ENCODE data around the gene SUMO2. TPM values are rescaled to one million over a fixed set of nuclear protein-coding genes. Genes with fewer than 3 reads are reported as not detected.

SUMO2 gene
- total and polyA plus RNA-seq, 2 of the 13 experiments (the other 11 are each of a cell fraction or from before 2014, with no cell fraction given) = 337 to 553 TPM

DNA sequence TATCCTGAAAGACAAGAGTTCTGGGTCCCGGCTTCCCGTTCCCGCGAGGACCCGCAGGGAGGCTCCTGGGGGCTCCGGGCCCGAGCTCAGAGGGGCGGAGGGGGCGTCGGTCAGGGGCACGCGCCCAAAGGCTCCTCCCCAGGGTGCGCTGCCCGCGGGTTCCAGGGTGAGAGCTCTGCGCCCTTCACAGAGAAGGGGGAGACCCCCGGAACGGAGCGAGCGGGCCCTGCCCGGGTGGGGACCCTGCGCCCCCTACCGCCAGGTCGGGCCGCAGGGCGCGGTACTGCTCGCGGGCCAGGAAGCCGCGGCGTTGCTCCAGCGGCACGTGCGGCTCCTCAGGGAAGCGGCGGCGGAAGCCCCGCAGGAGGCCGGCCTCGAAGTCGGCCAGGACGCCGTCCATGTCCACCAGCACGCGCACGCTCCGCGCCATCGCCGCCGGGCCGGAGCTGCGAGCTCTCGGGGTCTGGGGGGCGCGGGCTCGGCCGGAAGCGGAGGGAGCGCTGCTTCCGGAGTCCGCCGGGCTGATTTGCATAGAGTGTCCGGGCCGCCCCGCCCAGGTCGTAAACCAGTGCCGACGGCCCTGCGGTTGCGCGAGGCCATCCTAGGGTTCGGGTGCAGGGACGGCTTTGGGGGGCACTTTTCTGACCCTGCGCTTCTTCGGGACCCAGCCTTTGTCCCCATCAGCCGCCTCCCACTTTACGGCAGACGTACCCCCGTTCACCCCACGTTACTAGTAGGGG, 51.3 kb downstream of the SUMO2 start, which contains the start of gene NT5C (continued):
- TF ChIP-seq, protein P1, sequence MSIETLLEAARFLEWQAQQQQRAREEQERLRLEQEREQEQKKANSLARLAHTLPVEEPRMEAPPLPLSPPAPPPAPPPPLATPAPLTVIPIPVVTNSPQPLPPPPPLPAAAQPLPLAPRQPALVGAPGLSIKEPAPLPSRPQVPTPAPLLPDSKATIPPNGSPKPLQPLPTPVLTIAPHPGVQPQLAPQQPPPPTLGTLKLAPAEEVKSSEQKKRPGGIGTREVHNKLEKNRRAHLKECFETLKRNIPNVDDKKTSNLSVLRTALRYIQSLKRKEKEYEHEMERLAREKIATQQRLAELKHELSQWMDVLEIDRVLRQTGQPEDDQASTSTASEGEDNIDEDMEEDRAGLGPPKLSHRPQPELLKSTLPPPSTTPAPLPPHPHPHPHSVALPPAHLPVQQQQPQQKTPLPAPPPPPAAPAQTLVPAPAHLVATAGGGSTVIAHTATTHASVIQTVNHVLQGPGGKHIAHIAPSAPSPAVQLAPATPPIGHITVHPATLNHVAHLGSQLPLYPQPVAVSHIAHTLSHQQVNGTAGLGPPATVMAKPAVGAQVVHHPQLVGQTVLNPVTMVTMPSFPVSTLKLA (IDR thresholded peaks at IDR 0.05) = peak; percentile 4; the same call in 1 of the 2 replicates
- no peak for TF ChIP-seq ZNF496 (CRISPR knock-in tag; IDR thresholded peaks at IDR 0.05; ENCODE audit: insufficient replicate concordance)
- 0 out of 2 replicates have a peak, but pooled peaks have one; percentile 12 for TF ChIP-seq ISL2 (CRISPR knock-in tag; IDR thresholded peaks at IDR 0.05)
- no peak for TF ChIP-seq ZNF891 (CRISPR knock-in tag; IDR thresholded peaks at IDR 0.05)
- no peak; the same call in 1 of the 2 replicates for TF ChIP-seq POGZ (CRISPR knock-in tag; IDR thresholded peaks at IDR 0.05)
- TF ChIP-seq, protein P2, sequence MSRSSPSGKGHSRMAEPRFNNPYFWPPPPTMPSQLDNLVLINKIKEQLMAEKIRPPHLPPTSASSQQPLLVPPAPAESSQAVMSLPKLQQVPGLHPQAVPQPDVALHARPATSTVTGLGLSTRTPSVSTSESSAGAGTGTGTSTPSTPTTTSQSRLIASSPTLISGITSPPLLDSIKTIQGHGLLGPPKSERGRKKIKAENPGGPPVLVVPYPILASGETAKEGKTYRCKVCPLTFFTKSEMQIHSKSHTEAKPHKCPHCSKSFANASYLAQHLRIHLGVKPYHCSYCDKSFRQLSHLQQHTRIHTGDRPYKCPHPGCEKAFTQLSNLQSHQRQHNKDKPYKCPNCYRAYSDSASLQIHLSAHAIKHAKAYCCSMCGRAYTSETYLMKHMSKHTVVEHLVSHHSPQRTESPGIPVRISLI (CRISPR knock-in tag; IDR thresholded peaks at IDR 0.05; ENCODE audit: borderline replicate concordance) = no peak; the same call in 1 of the 2 replicates
- no peak for TF ChIP-seq SP1 (IDR thresholded peaks at IDR 0.05)
- no peak for TF ChIP-seq SP1 (CRISPR knock-in tag; IDR thresholded peaks at IDR 0.05)
- no peak for TF ChIP-seq XBP1 (CRISPR knock-in tag; IDR thresholded peaks at IDR 0.05)
- TF ChIP-seq SALL2 (CRISPR knock-in tag; IDR thresholded peaks at IDR 0.05) = peak; percentile 94
- TF ChIP-seq ZNF589 (CRISPR knock-in tag; conservative IDR thresholded peaks at IDR 0.05) = no peak; the same call in 1 of the 2 replicates
- TF ChIP-seq, protein P3, sequence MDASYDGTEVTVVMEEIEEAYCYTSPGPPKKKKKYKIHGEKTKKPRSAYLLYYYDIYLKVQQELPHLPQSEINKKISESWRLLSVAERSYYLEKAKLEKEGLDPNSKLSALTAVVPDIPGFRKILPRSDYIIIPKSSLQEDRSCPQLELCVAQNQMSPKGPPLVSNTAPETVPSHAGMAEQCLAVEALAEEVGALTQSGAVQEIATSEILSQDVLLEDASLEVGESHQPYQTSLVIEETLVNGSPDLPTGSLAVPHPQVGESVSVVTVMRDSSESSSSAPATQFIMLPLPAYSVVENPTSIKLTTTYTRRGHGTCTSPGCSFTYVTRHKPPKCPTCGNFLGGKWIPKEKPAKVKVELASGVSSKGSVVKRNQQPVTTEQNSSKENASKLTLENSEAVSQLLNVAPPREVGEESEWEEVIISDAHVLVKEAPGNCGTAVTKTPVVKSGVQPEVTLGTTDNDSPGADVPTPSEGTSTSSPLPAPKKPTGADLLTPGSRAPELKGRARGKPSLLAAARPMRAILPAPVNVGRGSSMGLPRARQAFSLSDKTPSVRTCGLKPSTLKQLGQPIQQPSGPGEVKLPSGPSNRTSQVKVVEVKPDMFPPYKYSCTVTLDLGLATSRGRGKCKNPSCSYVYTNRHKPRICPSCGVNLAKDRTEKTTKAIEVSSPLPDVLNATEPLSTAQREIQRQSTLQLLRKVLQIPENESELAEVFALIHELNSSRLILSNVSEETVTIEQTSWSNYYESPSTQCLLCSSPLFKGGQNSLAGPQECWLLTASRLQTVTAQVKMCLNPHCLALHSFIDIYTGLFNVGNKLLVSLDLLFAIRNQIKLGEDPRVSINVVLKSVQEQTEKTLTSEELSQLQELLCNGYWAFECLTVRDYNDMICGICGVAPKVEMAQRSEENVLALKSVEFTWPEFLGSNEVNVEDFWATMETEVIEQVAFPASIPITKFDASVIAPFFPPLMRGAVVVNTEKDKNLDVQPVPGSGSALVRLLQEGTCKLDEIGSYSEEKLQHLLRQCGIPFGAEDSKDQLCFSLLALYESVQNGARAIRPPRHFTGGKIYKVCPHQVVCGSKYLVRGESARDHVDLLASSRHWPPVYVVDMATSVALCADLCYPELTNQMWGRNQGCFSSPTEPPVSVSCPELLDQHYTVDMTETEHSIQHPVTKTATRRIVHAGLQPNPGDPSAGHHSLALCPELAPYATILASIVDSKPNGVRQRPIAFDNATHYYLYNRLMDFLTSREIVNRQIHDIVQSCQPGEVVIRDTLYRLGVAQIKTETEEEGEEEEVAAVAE (CRISPR knock-in tag; IDR thresholded peaks at IDR 0.05; ENCODE audit: borderline replicate concordance) = no peak
- no peak; the same call in 1 of the 2 replicates for TF ChIP-seq SATB2 (CRISPR knock-in tag; IDR thresholded peaks at IDR 0.05)
- TF ChIP-seq, protein P4, sequence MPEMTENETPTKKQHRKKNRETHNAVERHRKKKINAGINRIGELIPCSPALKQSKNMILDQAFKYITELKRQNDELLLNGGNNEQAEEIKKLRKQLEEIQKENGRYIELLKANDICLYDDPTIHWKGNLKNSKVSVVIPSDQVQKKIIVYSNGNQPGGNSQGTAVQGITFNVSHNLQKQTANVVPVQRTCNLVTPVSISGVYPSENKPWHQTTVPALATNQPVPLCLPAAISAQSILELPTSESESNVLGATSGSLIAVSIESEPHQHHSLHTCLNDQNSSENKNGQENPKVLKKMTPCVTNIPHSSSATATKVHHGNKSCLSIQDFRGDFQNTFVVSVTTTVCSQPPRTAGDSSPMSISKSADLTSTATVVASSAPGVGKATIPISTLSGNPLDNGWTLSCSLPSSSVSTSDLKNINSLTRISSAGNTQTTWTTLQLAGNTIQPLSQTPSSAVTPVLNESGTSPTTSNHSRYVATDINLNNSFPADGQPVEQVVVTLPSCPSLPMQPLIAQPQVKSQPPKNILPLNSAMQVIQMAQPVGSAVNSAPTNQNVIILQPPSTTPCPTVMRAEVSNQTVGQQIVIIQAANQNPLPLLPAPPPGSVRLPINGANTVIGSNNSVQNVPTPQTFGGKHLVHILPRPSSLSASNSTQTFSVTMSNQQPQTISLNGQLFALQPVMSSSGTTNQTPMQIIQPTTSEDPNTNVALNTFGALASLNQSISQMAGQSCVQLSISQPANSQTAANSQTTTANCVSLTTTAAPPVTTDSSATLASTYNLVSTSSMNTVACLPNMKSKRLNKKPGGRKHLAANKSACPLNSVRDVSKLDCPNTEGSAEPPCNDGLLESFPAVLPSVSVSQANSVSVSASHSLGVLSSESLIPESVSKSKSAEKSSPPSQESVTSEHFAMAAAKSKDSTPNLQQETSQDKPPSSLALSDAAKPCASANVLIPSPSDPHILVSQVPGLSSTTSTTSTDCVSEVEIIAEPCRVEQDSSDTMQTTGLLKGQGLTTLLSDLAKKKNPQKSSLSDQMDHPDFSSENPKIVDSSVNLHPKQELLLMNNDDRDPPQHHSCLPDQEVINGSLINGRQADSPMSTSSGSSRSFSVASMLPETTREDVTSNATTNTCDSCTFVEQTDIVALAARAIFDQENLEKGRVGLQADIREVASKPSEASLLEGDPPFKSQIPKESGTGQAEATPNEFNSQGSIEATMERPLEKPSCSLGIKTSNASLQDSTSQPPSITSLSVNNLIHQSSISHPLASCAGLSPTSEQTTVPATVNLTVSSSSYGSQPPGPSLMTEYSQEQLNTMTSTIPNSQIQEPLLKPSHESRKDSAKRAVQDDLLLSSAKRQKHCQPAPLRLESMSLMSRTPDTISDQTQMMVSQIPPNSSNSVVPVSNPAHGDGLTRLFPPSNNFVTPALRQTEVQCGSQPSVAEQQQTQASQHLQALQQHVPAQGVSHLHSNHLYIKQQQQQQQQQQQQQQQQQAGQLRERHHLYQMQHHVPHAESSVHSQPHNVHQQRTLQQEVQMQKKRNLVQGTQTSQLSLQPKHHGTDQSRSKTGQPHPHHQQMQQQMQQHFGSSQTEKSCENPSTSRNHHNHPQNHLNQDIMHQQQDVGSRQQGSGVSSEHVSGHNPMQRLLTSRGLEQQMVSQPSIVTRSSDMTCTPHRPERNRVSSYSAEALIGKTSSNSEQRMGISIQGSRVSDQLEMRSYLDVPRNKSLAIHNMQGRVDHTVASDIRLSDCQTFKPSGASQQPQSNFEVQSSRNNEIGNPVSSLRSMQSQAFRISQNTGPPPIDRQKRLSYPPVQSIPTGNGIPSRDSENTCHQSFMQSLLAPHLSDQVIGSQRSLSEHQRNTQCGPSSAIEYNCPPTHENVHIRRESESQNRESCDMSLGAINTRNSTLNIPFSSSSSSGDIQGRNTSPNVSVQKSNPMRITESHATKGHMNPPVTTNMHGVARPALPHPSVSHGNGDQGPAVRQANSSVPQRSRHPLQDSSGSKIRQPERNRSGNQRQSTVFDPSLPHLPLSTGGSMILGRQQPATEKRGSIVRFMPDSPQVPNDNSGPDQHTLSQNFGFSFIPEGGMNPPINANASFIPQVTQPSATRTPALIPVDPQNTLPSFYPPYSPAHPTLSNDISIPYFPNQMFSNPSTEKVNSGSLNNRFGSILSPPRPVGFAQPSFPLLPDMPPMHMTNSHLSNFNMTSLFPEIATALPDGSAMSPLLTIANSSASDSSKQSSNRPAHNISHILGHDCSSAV (CRISPR knock-in tag; IDR thresholded peaks at IDR 0.05; ENCODE audit: borderline replicate concordance) = peak; percentile 95

Measured in HepG2 (cell line).